Measurements from ENCODE around the gene TNNI3K.

Gene TNNI3K

GRCh38 chr1:74528123-74528522, 292.9 kb downstream of the TNNI3K start:
- no peak for TF ChIP-seq CTCF (IDR thresholded peaks at IDR 0.05; ENCODE audit: insufficient read depth, low read length, poor library complexity, severe bottlenecking)
- H3K27me3 ChIP-seq (replicated peaks; ENCODE audit: control insufficient read depth, insufficient read depth, low read length), result no peaks in the 10 kb centered on the region
- no peak overlapping the region for H3K4me3 ChIP-seq (replicated peaks; ENCODE audit: low read depth, low read length)
- no peak for DNase-seq (ENCODE audit: extremely low read depth, insufficient read length)
- H3K36me3 ChIP-seq (ENCODE audit: control insufficient read depth, insufficient read depth, low read length), result no peaks in the 10 kb centered on the region

GRCh38 chr1:74530892-74531291, 295.7 kb downstream of the TNNI3K start:
- Histone ChIP-seq H3K36me3 (ENCODE audit: control insufficient read depth, insufficient read depth, low read length) (no peaks in the 10 kb centered on the region), H3K27me3 (replicated peaks; ENCODE audit: control insufficient read depth, insufficient read depth, low read length) (no peaks in the 10 kb centered on the region), H3K4me3 (replicated peaks; ENCODE audit: low read depth, low read length) (no peak overlapping the region)
- no peak for TF ChIP-seq CTCF (IDR thresholded peaks at IDR 0.05; ENCODE audit: insufficient read depth, low read length, poor library complexity, severe bottlenecking)
- DNase-seq (ENCODE audit: extremely low read depth, insufficient read length), result no peak

- no peak for DNase-seq (ENCODE audit: extremely low read depth, insufficient read length)
These were observed 296.6 kb downstream of the TNNI3K start for GRCh38 chr1:74531796-74532195.

GRCh38 chr1:74534241-74534640, 299.1 kb downstream of the TNNI3K start:
- Histone ChIP-seq H3K36me3 (ENCODE audit: control insufficient read depth, insufficient read depth, low read length) (no peaks in the 10 kb centered on the region), H3K27me3 (replicated peaks; ENCODE audit: control insufficient read depth, insufficient read depth, low read length) (no peaks in the 10 kb centered on the region), H3K4me3 (replicated peaks; ENCODE audit: low read depth, low read length) (no peak overlapping the region)
- DNase-seq (ENCODE audit: extremely low read depth, insufficient read length), result no peak
- TF ChIP-seq CTCF (IDR thresholded peaks at IDR 0.05; ENCODE audit: insufficient read depth, low read length, poor library complexity, severe bottlenecking), result no peak

More at GRCh38 chr1:74531796-74532195, 296.6 kb downstream of the TNNI3K start:
- no peaks in the 10 kb centered on the region for H3K27me3 ChIP-seq (replicated peaks; ENCODE audit: control insufficient read depth, insufficient read depth, low read length)
- no peaks in the 10 kb centered on the region for H3K36me3 ChIP-seq (ENCODE audit: control insufficient read depth, insufficient read depth, low read length)
- no peak overlapping the region for H3K4me3 ChIP-seq (replicated peaks; ENCODE audit: low read depth, low read length)
- no peak for TF ChIP-seq CTCF (IDR thresholded peaks at IDR 0.05; ENCODE audit: insufficient read depth, low read length, poor library complexity, severe bottlenecking)

- H3K27me3 ChIP-seq (replicated peaks; ENCODE audit: control insufficient read depth, insufficient read depth, low read length), result no peaks in the 10 kb centered on the region; the same call in 1 of the 2 replicates
- no peaks in the 10 kb centered on the region for H3K36me3 ChIP-seq (ENCODE audit: control insufficient read depth, insufficient read depth, low read length)
- no peak overlapping the region for H3K4me3 ChIP-seq (replicated peaks; ENCODE audit: low read depth, low read length)
- no peak for TF ChIP-seq CTCF (IDR thresholded peaks at IDR 0.05; ENCODE audit: insufficient read depth, low read length, poor library complexity, severe bottlenecking)
- no peak for DNase-seq (ENCODE audit: extremely low read depth, insufficient read length)
These were observed 310.6 kb downstream of the TNNI3K start for GRCh38 chr1:74545821-74546220.
